ENCODE results near the gene ZCCHC13.
"Not testable (repeated sequence)": the region's sequence is repeated elsewhere in the genome, so short reads cannot be mapped to it uniquely, and the experiment has no call there.

DNA sequence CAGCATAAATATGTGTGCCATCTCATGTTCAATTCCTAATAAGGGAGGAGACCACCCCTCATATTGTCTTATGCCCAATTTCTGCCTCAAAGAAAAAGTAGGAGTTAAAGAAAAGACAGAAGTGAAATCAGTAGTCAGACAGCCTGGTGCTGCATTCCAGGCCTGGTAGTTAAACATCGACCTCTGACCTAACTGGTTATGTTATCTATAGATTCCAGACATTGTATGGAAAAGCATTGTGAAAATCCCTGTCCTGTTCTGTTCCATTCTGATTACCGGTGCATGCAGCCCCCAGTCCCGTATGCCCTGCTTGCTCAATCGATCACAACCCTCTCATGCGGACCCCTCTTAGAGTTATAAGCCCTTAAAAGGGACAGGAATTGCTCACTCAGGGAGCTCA, 38.2 kb downstream of the ZCCHC13 start:
- not testable (repeated sequence) for TF ChIP-seq CTCF (conservative IDR thresholded peaks at IDR 0.05 in 1 of 2, IDR thresholded peaks at IDR 0.05 in 1 of 2; ENCODE audit: low read depth in 1 of 2, low read length in 2 of 2); EZH2 (IDR thresholded peaks at IDR 0.05; ENCODE audit: low read length, missing control alignments)
